HG02870 (cell line): Measurements from ENCODE around the gene KMT2B.

Experiments
- ATAC-seq: cut with Tn5 transposase; IDR thresholded peaks from one replicate; pipeline ENCODE4 v1.9.1; 2021; ENCODE audit warnings: mild to moderate bottlenecking, moderate library complexity; ENCODE audit not compliant: unreplicated experiment

KMT2B gene

GRCh38 chr19:35725216-35725861, 7.5 kb downstream of the KMT2B start:
- ATAC-seq = no peak

GRCh38 chr19:35727053-35727955, 9.5 kb downstream of the KMT2B start:
- no peak for ATAC-seq

- no peak for ATAC-seq
These were observed 10.3 kb downstream of the KMT2B start for GRCh38 chr19:35727956-35728706.

- no peak for ATAC-seq
These were observed 11.2 kb downstream of the KMT2B start for GRCh38 chr19:35729021-35729420.

GRCh38 chr19:35729763-35730162, 12.0 kb downstream of the KMT2B start:
- ATAC-seq = no peak

- no peak for ATAC-seq
These were observed 12.5 kb downstream of the KMT2B start for GRCh38 chr19:35730326-35730725.

GRCh38 chr19:35731353-35731752, 13.6 kb downstream of the KMT2B start:
- ATAC-seq = no peak

GRCh38 chr19:35731779-35732405, 14.1 kb downstream of the KMT2B start:
- ATAC-seq = no peak

- no peak for ATAC-seq
These were observed 14.9 kb downstream of the KMT2B start for GRCh38 chr19:35732540-35733179.

- ATAC-seq = no peak
These were observed 15.7 kb downstream of the KMT2B start for GRCh38 chr19:35733180-35734125.

GRCh38 chr19:35734273-35734672, 16.5 kb downstream of the KMT2B start:
- ATAC-seq = no peak

- ATAC-seq = no peak
These were observed 17.1 kb downstream of the KMT2B start for GRCh38 chr19:35734889-35735288.

GRCh38 chr19:35736913-35737886, 19.4 kb downstream of the KMT2B start:
- no peak for ATAC-seq

GRCh38 chr19:35738021-35738886, 20.5 kb downstream of the KMT2B start:
- ATAC-seq = no peak

- no peak for ATAC-seq
These were observed 21.1 kb downstream of the KMT2B start for GRCh38 chr19:35738887-35739229.

GRCh38 chr19:35739275-35740107, 21.7 kb downstream of the KMT2B start:
- no peak for ATAC-seq

- peak; percentile 12 for ATAC-seq
These were observed 22.3 kb downstream of the KMT2B start for GRCh38 chr19:35740108-35740422.
